CD4-positive, alpha-beta T cell treated with Interleukin-6 for 4 hours (primary cell): ENCODE data around the gene CEP63.

Experiments
- DNase-seq: peaks from one replicate; pipeline ENCODE4 v3.0.0-alpha.2; 2020; ENCODE audit warnings: mixed read lengths

Gene CEP63

GRCh38 chr3:134485718-134486576, at the start of gene CEP63, which contains the start of gene ANAPC13:
Gene CEP63 (plus strand): TSS chr3:134486057. CDS start chr3:134495321, 9,264 bp downstream.
Gene ANAPC13 (minus strand): TSS chr3:134485985. CDS start chr3:134482904, 3,081 bp downstream.
- DNase-seq, result peak; percentile 94

- no peak for DNase-seq
These were observed 48.6 kb upstream of the CEP63 start for GRCh38 chr3:134437211-134437752.

GRCh38 chr3:134441321-134441720, 44.5 kb upstream of the CEP63 start:
- DNase-seq, result no peak

GRCh38 chr3:134441821-134442220, 44.0 kb upstream of the CEP63 start:
- DNase-seq, result no peak

GRCh38 chr3:134445095-134445494, 40.8 kb upstream of the CEP63 start:
- no peak for DNase-seq

GRCh38 chr3:134445636-134446035, 40.2 kb upstream of the CEP63 start:
- no peak for DNase-seq

GRCh38 chr3:134446800-134447199, 39.1 kb upstream of the CEP63 start:
- DNase-seq, result no peak

GRCh38 chr3:134447351-134447750, 38.5 kb upstream of the CEP63 start:
- DNase-seq, result no peak

GRCh38 chr3:134448664-134449063, 37.2 kb upstream of the CEP63 start:
- no peak for DNase-seq

- no peak for DNase-seq
These were observed 36.6 kb upstream of the CEP63 start for GRCh38 chr3:134449277-134449676.

GRCh38 chr3:134449951-134450350, 35.9 kb upstream of the CEP63 start:
- DNase-seq, result no peak

GRCh38 chr3:134453631-134454030, 32.2 kb upstream of the CEP63 start:
- no peak for DNase-seq

- DNase-seq, result no peak
These were observed 28.3 kb upstream of the CEP63 start for GRCh38 chr3:134457376-134458074.

GRCh38 chr3:134458406-134458945, 27.4 kb upstream of the CEP63 start:
- no peak for DNase-seq

GRCh38 chr3:134459562-134459961, 26.3 kb upstream of the CEP63 start:
- no peak for DNase-seq

- no peak for DNase-seq
These were observed 24.9 kb upstream of the CEP63 start for GRCh38 chr3:134460965-134461364.

GRCh38 chr3:134462331-134462941, 23.4 kb upstream of the CEP63 start:
- no peak for DNase-seq

GRCh38 chr3:134463676-134464063, 22.2 kb upstream of the CEP63 start:
- no peak for DNase-seq

GRCh38 chr3:134464064-134464688, 21.7 kb upstream of the CEP63 start:
- no peak for DNase-seq

- DNase-seq, result no peak
These were observed 21.0 kb upstream of the CEP63 start for GRCh38 chr3:134464689-134465365.

GRCh38 chr3:134466331-134466730, 19.5 kb upstream of the CEP63 start:
- no peak for DNase-seq

GRCh38 chr3:134468519-134468918, 17.3 kb upstream of the CEP63 start:
- DNase-seq, result no peak
